ENCODE results near the gene PROX2.

The PROX2 gene

GRCh38 chr14:74834692-74835392, 41.1 kb downstream of the PROX2 start:
- no peak overlapping the region for H2BK5ac ChIP-seq (ENCODE audit: low read length)
- no peaks in the 10 kb centered on the region for H3K27me3 ChIP-seq (ENCODE audit: control insufficient read depth in 3 of 3, insufficient read depth in 3 of 3, low read depth in 1 of 3, low read length in 3 of 3)
- no peaks in the 10 kb centered on the region for H3K9me3 ChIP-seq (replicated peaks in 1 of 2; ENCODE audit: control insufficient read depth in 2 of 2, insufficient read depth in 1 of 2, low read depth in 1 of 2, low read length in 2 of 2)
- H3K9ac ChIP-seq (ENCODE audit: low read depth, low read length, poor library complexity) = no peak overlapping the region
- no peak overlapping the region for H3K27ac ChIP-seq (replicated peaks; ENCODE audit: low read length)
- H4K91ac ChIP-seq (ENCODE audit: low read depth, low read length, poor library complexity) = no peak overlapping the region
- DNase-seq (ENCODE audit: low spot score) = no peak
- no peaks in the 10 kb centered on the region for H3K79me1 ChIP-seq (ENCODE audit: low read depth, low read length)
- H3K4me1 ChIP-seq (ENCODE audit: control insufficient read depth in 2 of 2, insufficient read depth in 1 of 2, low read depth in 1 of 2, low read length in 2 of 2) = no peaks in the 10 kb centered on the region
- H3K14ac ChIP-seq (ENCODE audit: low read length) = no peak overlapping the region
- no peak overlapping the region for H2AFZ ChIP-seq (ENCODE audit: low read length)
- H2BK120ac ChIP-seq (ENCODE audit: low read depth, low read length) = no peak overlapping the region
- no peak overlapping the region for H3K4ac ChIP-seq (ENCODE audit: low read length)
- no peak overlapping the region for H2AK5ac ChIP-seq (ENCODE audit: low read depth, low read length)
- no CpG with 5 or more reads among the region's 5 CpGs for WGBS, 2 donors (ENCODE audit: extremely low coverage in 2 of 2, insufficient read length in 2 of 2, insufficient replicate concordance in 1 of 2)
- no peak overlapping the region for H3K18ac ChIP-seq (ENCODE audit: low read length)
- peaks cover 3 to 87% of the 10 kb centered on the region in 2 donors for H3K36me3 ChIP-seq (replicated peaks in 1 of 2; ENCODE audit: control insufficient read depth in 2 of 2, insufficient read depth in 2 of 2, low read length in 2 of 2)
- H2BK15ac ChIP-seq (ENCODE audit: low read length) = no peak overlapping the region
- H2BK12ac ChIP-seq (ENCODE audit: low read length) = no peak overlapping the region
- no peak overlapping the region for H3K23ac ChIP-seq (ENCODE audit: low read depth, low read length, poor library complexity)
- no peak overlapping the region for H3K4me2 ChIP-seq (ENCODE audit: insufficient read depth, low read length, poor library complexity, severe bottlenecking)
- H4K8ac ChIP-seq (ENCODE audit: low read depth, low read length) = no peak overlapping the region
- no peak overlapping the region for H3K4me3 ChIP-seq (ENCODE audit: low read length in 2 of 2)

- H3K79me1 ChIP-seq (ENCODE audit: low read depth, low read length) = no peaks in the 10 kb centered on the region
- peaks cover 10 to 99% of the 10 kb centered on the region in 2 donors for H3K36me3 ChIP-seq (replicated peaks in 1 of 2; ENCODE audit: control insufficient read depth in 2 of 2, insufficient read depth in 2 of 2, low read length in 2 of 2)
- H4K91ac ChIP-seq (ENCODE audit: low read depth, low read length, poor library complexity) = no peak overlapping the region
- no peaks in the 10 kb centered on the region for H3K9me3 ChIP-seq (replicated peaks in 1 of 2; ENCODE audit: control insufficient read depth in 2 of 2, insufficient read depth in 1 of 2, low read depth in 1 of 2, low read length in 2 of 2)
- H2BK5ac ChIP-seq (ENCODE audit: low read length) = no peak overlapping the region
- no peak overlapping the region for H3K14ac ChIP-seq (ENCODE audit: low read length)
- no peak overlapping the region for H2AK5ac ChIP-seq (ENCODE audit: low read depth, low read length)
- no peak overlapping the region for H3K23ac ChIP-seq (ENCODE audit: low read depth, low read length, poor library complexity)
- no peaks in the 10 kb centered on the region for H3K27me3 ChIP-seq (ENCODE audit: control insufficient read depth in 3 of 3, insufficient read depth in 3 of 3, low read depth in 1 of 3, low read length in 3 of 3)
- H2BK12ac ChIP-seq (ENCODE audit: low read length) = no peak overlapping the region
- no peak overlapping the region for H2AFZ ChIP-seq (ENCODE audit: low read length)
- H3K27ac ChIP-seq (replicated peaks; ENCODE audit: low read length) = no peak overlapping the region
- H4K8ac ChIP-seq (ENCODE audit: low read depth, low read length) = no peak overlapping the region
- H2BK120ac ChIP-seq (ENCODE audit: low read depth, low read length) = no peak overlapping the region
- no peak overlapping the region for H3K4me3 ChIP-seq (ENCODE audit: low read length in 2 of 2)
- no peak for DNase-seq (ENCODE audit: low spot score)
- no peak overlapping the region for H3K4me2 ChIP-seq (ENCODE audit: insufficient read depth, low read length, poor library complexity, severe bottlenecking)
- no CpG with 5 or more reads among the region's 4 CpGs for WGBS, 2 donors (ENCODE audit: extremely low coverage in 2 of 2, insufficient read length in 2 of 2, insufficient replicate concordance in 1 of 2)
- H3K18ac ChIP-seq (ENCODE audit: low read length) = no peak overlapping the region
- no peak overlapping the region for H2BK15ac ChIP-seq (ENCODE audit: low read length)
- no peak overlapping the region for H3K9ac ChIP-seq (ENCODE audit: low read depth, low read length, poor library complexity)
- no peaks in the 10 kb centered on the region for H3K4me1 ChIP-seq (ENCODE audit: control insufficient read depth in 2 of 2, insufficient read depth in 1 of 2, low read depth in 1 of 2, low read length in 2 of 2)
- H3K4ac ChIP-seq (ENCODE audit: low read length) = no peak overlapping the region
Observed at GRCh38 chr14:74832849-74833248, 43.1 kb downstream of the PROX2 start.

GRCh38 chr14:74829251-74829650, 46.7 kb downstream of the PROX2 start:
- H3K36me3 ChIP-seq (replicated peaks in 1 of 2; ENCODE audit: control insufficient read depth in 2 of 2, insufficient read depth in 2 of 2, low read length in 2 of 2) = peaks cover 13 to 85% of the 10 kb centered on the region in 2 donors
- H3K79me1 ChIP-seq (ENCODE audit: low read depth, low read length) = no peaks in the 10 kb centered on the region
- no peak overlapping the region for H4K8ac ChIP-seq (ENCODE audit: low read depth, low read length)
- no peak overlapping the region for H3K4me2 ChIP-seq (ENCODE audit: insufficient read depth, low read length, poor library complexity, severe bottlenecking)
- H3K4ac ChIP-seq (ENCODE audit: low read length) = no peak overlapping the region
- WGBS, 2 donors (ENCODE audit: extremely low coverage in 2 of 2, insufficient read length in 2 of 2, insufficient replicate concordance in 1 of 2) = no CpG with 5 or more reads among the region's 5 CpGs
- H3K18ac ChIP-seq (ENCODE audit: low read length) = no peak overlapping the region
- H2BK15ac ChIP-seq (ENCODE audit: low read length) = no peak overlapping the region
- no peaks in the 10 kb centered on the region for H3K9me3 ChIP-seq (replicated peaks in 1 of 2; ENCODE audit: control insufficient read depth in 2 of 2, insufficient read depth in 1 of 2, low read depth in 1 of 2, low read length in 2 of 2)
- no peak overlapping the region for H2AK5ac ChIP-seq (ENCODE audit: low read depth, low read length)
- no peak overlapping the region for H4K91ac ChIP-seq (ENCODE audit: low read depth, low read length, poor library complexity)
- H3K27ac ChIP-seq (replicated peaks; ENCODE audit: low read length) = no peak overlapping the region
- no peaks in the 10 kb centered on the region for H3K4me1 ChIP-seq (ENCODE audit: control insufficient read depth in 2 of 2, insufficient read depth in 1 of 2, low read depth in 1 of 2, low read length in 2 of 2)
- H2BK120ac ChIP-seq (ENCODE audit: low read depth, low read length) = no peak overlapping the region
- no peaks in the 10 kb centered on the region for H3K27me3 ChIP-seq (ENCODE audit: control insufficient read depth in 3 of 3, insufficient read depth in 3 of 3, low read depth in 1 of 3, low read length in 3 of 3)
- H3K23ac ChIP-seq (ENCODE audit: low read depth, low read length, poor library complexity) = no peak overlapping the region
- H2AFZ ChIP-seq (ENCODE audit: low read length) = no peak overlapping the region
- no peak overlapping the region for H3K9ac ChIP-seq (ENCODE audit: low read depth, low read length, poor library complexity)
- H2BK5ac ChIP-seq (ENCODE audit: low read length) = no peak overlapping the region
- no peak for DNase-seq (ENCODE audit: low spot score)
- H3K4me3 ChIP-seq (ENCODE audit: low read length in 2 of 2) = no peak overlapping the region
- no peak overlapping the region for H2BK12ac ChIP-seq (ENCODE audit: low read length)
- H3K14ac ChIP-seq (ENCODE audit: low read length) = no peak overlapping the region

GRCh38 chr14:74826574-74826973, 49.4 kb downstream of the PROX2 start:
- H2AK5ac ChIP-seq (ENCODE audit: low read depth, low read length) = no peak overlapping the region
- H3K4ac ChIP-seq (ENCODE audit: low read length) = no peak overlapping the region
- no peak overlapping the region for H3K27ac ChIP-seq (replicated peaks; ENCODE audit: low read length)
- H3K14ac ChIP-seq (ENCODE audit: low read length) = no peak overlapping the region
- H3K4me2 ChIP-seq (ENCODE audit: insufficient read depth, low read length, poor library complexity, severe bottlenecking) = no peak overlapping the region
- no peaks in the 10 kb centered on the region for H3K27me3 ChIP-seq (ENCODE audit: control insufficient read depth in 3 of 3, insufficient read depth in 3 of 3, low read depth in 1 of 3, low read length in 3 of 3)
- H4K8ac ChIP-seq (ENCODE audit: low read depth, low read length) = no peak overlapping the region
- no peak overlapping the region for H2BK5ac ChIP-seq (ENCODE audit: low read length)
- no peak overlapping the region for H3K4me3 ChIP-seq (ENCODE audit: low read length in 2 of 2)
- no peak overlapping the region for H2BK15ac ChIP-seq (ENCODE audit: low read length)
- no peak overlapping the region for H2AFZ ChIP-seq (ENCODE audit: low read length)
- H3K9ac ChIP-seq (ENCODE audit: low read depth, low read length, poor library complexity) = no peak overlapping the region
- H3K36me3 ChIP-seq (replicated peaks in 1 of 2; ENCODE audit: control insufficient read depth in 2 of 2, insufficient read depth in 2 of 2, low read length in 2 of 2) = peaks cover 17 to 85% of the 10 kb centered on the region in 2 donors
- no peak overlapping the region for H4K91ac ChIP-seq (ENCODE audit: low read depth, low read length, poor library complexity)
- no peak overlapping the region for H3K23ac ChIP-seq (ENCODE audit: low read depth, low read length, poor library complexity)
- no peaks in the 10 kb centered on the region for H3K4me1 ChIP-seq (ENCODE audit: control insufficient read depth in 2 of 2, insufficient read depth in 1 of 2, low read depth in 1 of 2, low read length in 2 of 2)
- no peak overlapping the region for H3K18ac ChIP-seq (ENCODE audit: low read length)
- H3K9me3 ChIP-seq (replicated peaks in 1 of 2; ENCODE audit: control insufficient read depth in 2 of 2, insufficient read depth in 1 of 2, low read depth in 1 of 2, low read length in 2 of 2) = no peaks in the 10 kb centered on the region
- no peak overlapping the region for H2BK120ac ChIP-seq (ENCODE audit: low read depth, low read length)
- H2BK12ac ChIP-seq (ENCODE audit: low read length) = no peak overlapping the region
- H3K79me1 ChIP-seq (ENCODE audit: low read depth, low read length) = no peaks in the 10 kb centered on the region
- no peak for DNase-seq (ENCODE audit: low spot score)
